NB4 (cell line): ENCODE data around the gene MBOAT7.

Source experiments
- CTCF ChIP-seq: IDR thresholded peaks from one replicate; pipeline ENCODE4 v1.5.1; 2012; ENCODE audit warnings: low read depth, low read length
- POLR2A ChIP-seq: IDR thresholded peaks from 2 replicates; pipeline ENCODE4 v1.6.1; 2011; ENCODE audit warnings: mild to moderate bottlenecking; ENCODE audit not compliant: insufficient read length; ENCODE audit errors: extremely low read depth

GRCh38 chr19:54154603-54155345, 34.6 kb downstream of the MBOAT7 start:
- TF ChIP-seq CTCF (no peak), POLR2A (no peak)
